ENCODE data around the gene ANKRD9.
A peak's percentile ranks its signal among the peaks of the same experiment; 100 is the strongest.
"Not testable (repeated sequence)": the region's sequence is repeated elsewhere in the genome, so short reads cannot be mapped to it uniquely, and the experiment has no call there.

ANKRD9 gene, protein sequence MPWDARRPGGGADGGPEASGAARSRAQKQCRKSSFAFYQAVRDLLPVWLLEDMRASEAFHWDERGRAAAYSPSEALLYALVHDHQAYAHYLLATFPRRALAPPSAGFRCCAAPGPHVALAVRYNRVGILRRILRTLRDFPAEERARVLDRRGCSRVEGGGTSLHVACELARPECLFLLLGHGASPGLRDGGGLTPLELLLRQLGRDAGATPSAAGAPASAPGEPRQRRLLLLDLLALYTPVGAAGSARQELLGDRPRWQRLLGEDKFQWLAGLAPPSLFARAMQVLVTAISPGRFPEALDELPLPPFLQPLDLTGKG

DNA sequence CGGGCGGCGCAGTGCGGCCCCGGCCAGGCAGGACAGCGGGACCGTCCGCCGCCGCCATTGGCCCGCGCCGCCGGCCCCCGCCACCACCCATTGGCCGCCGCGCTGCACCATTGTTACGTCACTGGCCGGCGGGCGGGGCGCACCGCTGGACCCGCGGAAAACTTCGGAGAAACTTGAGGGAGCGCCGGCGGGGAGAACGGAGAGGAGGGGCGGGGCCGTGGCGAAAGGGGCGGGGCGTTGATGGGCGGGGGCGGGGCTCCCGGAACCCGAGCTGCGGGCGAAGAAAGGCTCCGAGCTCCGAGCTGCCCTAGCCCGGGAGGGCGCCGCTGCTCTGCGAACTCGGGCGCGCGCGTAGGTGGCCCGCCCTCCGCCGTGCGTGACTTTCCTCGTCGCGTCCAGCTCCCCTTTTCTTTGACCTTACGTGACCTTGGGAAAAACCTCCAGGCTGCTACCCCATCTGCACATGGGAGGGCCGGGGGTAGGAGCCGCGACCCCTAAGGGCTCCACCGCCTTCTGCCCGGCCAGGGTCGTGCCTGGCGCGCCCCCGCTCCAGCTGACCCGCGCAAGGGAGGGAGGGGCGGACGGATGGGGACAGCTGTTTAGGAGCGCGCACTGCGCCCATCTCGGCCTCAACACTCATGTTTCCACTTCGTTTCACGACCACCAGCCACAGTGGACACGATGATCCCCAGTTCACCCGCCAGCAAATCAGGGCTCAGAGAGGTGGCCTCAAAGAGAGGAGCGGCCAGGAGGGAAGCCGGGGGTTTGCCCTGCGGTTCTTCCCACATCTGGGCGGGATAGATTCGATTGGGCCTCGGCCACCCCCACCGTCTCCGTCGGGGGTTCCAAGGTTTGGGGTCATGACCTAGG is at the start of gene ANKRD9:
ANKRD9 (minus strand) TSS at position 31 of the 870 bp plus-strand sequence. CDS start 1,887 bp downstream, outside the sequence.
- H3K4me2 ChIP-seq = peak within 1 kb of the TSS; percentile 98
- TF ChIP-seq Cebpa-rat (IDR thresholded peaks at IDR 0.05) = no peak
- H3K9ac ChIP-seq = peak within 1 kb of the TSS; percentile 78
- no peaks in the 10 kb centered on the region for H4K20me1 ChIP-seq
- H3K36me3 ChIP-seq = peaks cover 27% of the 10 kb centered on the region
- H3K4me1 ChIP-seq = peaks cover 39% of the 10 kb centered on the region
- H3K4me3 ChIP-seq = peak within 1 kb of the TSS; percentile 78
- peak within 1 kb of the TSS; percentile 64; the same call in 1 of the 2 replicates for H3K27ac ChIP-seq
- no peaks in the 10 kb centered on the region for H3K9me3 ChIP-seq
- no peaks in the 10 kb centered on the region for H3K27me3 ChIP-seq

GRCh38 chr14:102558556-102558955 is 49.0 kb upstream of the ANKRD9 start:
- Histone ChIP-seq H3K4me2 (peak overlapping the region; percentile 99), H3K27ac (peak overlapping the region; percentile 64), H3K4me3 (no peak overlapping the region), H3K36me3 (no peaks in the 10 kb centered on the region), H3K9me3 (peaks cover 15% of the 10 kb centered on the region), H3K9ac (0 out of 2 replicates have a peak overlapping the region, but pooled peaks have one; percentile 29), H3K4me1 (peaks cover 87% of the 10 kb centered on the region), H3K27me3 (no peaks in the 10 kb centered on the region), H4K20me1 (no peaks in the 10 kb centered on the region)
- no peak for TF ChIP-seq Cebpa-rat (IDR thresholded peaks at IDR 0.05)

DNA sequence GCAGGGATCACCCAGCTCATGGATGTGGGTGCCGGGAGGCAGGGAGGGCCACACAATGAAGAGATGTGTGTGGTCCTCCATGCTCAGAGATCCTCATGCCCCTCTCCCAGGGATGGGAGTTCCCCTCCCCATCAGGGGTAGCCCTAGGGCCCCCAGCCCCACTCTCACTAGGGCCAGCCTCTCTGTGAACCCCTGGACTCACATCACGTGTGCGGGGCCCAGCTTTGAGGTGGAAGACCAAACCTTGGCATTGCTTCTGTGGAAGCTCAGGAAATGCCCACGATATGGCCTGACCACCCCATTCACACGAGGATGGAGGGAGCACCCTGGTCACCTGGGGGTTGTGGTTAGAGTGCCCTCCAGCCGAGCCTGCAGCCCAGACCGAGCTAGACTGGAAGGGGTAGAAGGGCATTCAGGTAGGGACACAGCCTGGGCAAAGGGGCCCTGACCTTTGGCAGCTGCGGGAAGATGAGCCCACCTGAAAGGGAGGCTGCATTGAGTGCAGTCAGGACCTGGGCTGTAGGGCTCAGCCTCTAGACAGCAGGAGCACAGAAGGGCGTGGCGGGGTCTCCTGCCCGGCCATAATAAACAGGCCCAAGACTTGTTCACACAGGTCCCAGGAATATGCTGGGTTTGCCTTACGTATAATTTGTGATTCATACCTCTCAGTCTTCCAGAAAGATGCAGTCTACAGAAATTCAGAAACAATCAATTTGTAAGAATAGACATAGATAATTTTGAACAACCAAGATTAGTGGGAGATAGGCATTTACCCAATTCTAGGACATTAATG is 48.1 kb upstream of the ANKRD9 start:
- Histone ChIP-seq H3K27ac (peak overlapping the region; percentile 99), H3K27me3 (no peaks in the 10 kb centered on the region), H3K4me3 (no peak overlapping the region), H3K36me3 (no peaks in the 10 kb centered on the region), H4K20me1 (no peaks in the 10 kb centered on the region), H3K4me2 (peak overlapping the region; percentile 99), H3K9ac (no peak overlapping the region), H3K4me1 (peaks cover 96% of the 10 kb centered on the region), H3K9me3 (peaks cover 6% of the 10 kb centered on the region; the same call in 1 of the 2 replicates)
- no peak for TF ChIP-seq Cebpa-rat (IDR thresholded peaks at IDR 0.05)

DNA sequence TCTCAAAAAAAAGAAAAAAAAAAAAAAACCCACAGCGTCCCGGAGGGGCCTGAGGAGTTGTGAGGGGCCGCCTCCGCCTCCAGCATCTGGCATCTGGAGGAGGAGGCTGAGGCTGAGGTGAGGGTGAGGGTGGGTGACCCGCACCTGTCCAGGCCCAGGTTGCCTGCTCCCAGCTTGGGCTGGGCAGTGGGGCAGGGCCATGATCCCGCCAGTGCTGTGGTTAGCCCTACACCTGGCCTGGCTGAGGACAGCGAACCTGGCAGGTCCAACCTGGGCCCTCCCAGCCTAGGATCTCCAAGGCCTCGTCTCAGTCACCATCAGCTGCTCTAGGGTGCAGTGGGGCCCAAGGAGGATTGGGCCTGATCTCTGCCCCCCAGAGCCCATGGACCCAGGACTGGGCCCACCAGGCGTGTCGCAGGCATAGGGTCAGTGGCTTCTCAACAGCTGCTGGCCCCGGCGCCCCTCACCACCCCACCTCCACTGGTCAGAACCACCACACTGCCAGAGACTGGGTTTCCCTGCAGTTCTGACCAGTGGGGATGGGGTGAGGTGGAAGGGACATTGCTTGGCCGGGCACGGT is 46.6 kb upstream of the ANKRD9 start:
- TF ChIP-seq Cebpa-rat (IDR thresholded peaks at IDR 0.05) = no peak
- Histone ChIP-seq H3K36me3 (no peaks in the 10 kb centered on the region), H3K9me3 (no peaks in the 10 kb centered on the region), H4K20me1 (no peaks in the 10 kb centered on the region), H3K27ac (peak overlapping the region; percentile 99), H3K4me3 (peak overlapping the region; percentile 80), H3K27me3 (no peaks in the 10 kb centered on the region), H3K4me2 (peak overlapping the region; percentile 99), H3K9ac (no peak overlapping the region), H3K4me1 (peaks cover 98% of the 10 kb centered on the region)

GRCh38 chr14:102554821-102555819 is 45.5 kb upstream of the ANKRD9 start:
- peaks cover 98% of the 10 kb centered on the region for H3K4me1 ChIP-seq
- no peaks in the 10 kb centered on the region for H3K36me3 ChIP-seq
- H3K27me3 ChIP-seq = no peaks in the 10 kb centered on the region
- no peaks in the 10 kb centered on the region for H4K20me1 ChIP-seq
- peak overlapping the region; percentile 80 for H3K4me3 ChIP-seq
- no peak for TF ChIP-seq Cebpa-rat (IDR thresholded peaks at IDR 0.05)
- H3K4me2 ChIP-seq = peak overlapping the region; percentile 99
- H3K27ac ChIP-seq = peak overlapping the region; percentile 99
- peak overlapping the region; percentile 93 for H3K9ac ChIP-seq
- no peaks in the 10 kb centered on the region for H3K9me3 ChIP-seq

GRCh38 chr14:102551995-102552705 is 42.6 kb upstream of the ANKRD9 start:
- no peaks in the 10 kb centered on the region for H3K9me3 ChIP-seq
- TF ChIP-seq Cebpa-rat (IDR thresholded peaks at IDR 0.05) = no peak
- peaks cover 98% of the 10 kb centered on the region for H3K4me1 ChIP-seq
- no peaks in the 10 kb centered on the region for H3K27me3 ChIP-seq
- peak overlapping the region; percentile 68 for H3K27ac ChIP-seq
- no peaks in the 10 kb centered on the region for H3K36me3 ChIP-seq
- peak overlapping the region; percentile 4; the same call in 1 of the 2 replicates for H3K9ac ChIP-seq
- no peaks in the 10 kb centered on the region for H4K20me1 ChIP-seq
- no peak overlapping the region for H3K4me2 ChIP-seq
- H3K4me3 ChIP-seq = no peak overlapping the region

DNA sequence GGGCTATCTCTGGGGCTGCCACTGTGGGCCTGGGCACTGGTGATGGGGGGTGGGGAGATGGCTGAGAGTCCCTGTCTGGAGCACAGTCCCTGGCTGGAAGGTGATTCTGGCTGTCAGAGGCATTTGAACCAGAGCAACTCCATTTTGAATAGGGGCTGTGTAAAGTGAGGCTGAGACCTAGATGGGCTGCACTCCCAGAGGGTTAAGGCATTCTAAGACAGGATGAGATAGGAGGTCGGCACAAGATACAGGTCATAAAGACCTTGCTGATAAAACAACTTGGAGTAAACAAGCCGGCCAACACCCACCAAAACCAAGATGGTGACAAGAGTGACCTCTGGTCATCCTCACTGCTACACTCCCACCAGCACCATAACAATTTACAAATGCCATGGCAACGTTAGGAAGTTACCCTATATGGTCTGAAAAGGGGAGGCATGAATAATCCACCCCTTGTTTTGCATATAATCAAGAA is 41.4 kb upstream of the ANKRD9 start:
- not testable (repeated sequence) for H3K9me3 ChIP-seq, H4K20me1 ChIP-seq, H3K9ac ChIP-seq, H3K27me3 ChIP-seq, H3K36me3 ChIP-seq, H3K4me3 ChIP-seq
- Histone ChIP-seq H3K4me2 (peak overlapping the region; percentile 29), H3K27ac (peak overlapping the region; percentile 48; the same call in 1 of the 2 replicates), H3K4me1 (peaks cover 98% of the 10 kb centered on the region)

All from BLaER1 (cell line).